Activated T-helper 9 cell treated with anti-CD3 and anti-CD28 coated beads, Interleukin-2, amount 50 U/mL, for 16 hours (primary cell): ENCODE measurements around the gene SCD.

Experiments used
- DNase-seq: peaks from one replicate; pipeline ENCODE4 v3.0.0-alpha.2; 2020; ENCODE audit warnings: low read depth

Gene SCD

GRCh38 chr10:100401631-100402328, 54.7 kb downstream of the SCD start:
- no peak for DNase-seq

DNA sequence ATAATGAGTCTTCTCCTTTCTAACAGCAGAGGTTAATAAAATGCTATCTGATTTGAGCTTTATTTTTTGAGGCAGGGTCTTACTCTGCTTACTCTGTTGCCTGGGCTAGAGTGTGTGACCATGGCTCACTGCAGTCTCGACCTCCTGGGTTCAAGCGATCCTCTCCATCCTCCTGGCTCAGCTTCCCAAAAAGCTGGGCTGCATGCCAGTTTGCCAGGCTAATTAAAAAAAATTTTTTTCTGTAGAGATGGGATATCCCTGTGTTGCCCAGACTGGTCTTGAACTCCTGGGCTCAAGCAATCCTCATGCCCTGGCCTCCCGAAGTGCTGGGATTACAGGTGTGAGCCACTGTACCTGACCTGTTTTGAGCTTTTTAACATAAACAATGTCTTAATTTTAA, 56.7 kb downstream of the SCD start:
- no peak for DNase-seq

DNA sequence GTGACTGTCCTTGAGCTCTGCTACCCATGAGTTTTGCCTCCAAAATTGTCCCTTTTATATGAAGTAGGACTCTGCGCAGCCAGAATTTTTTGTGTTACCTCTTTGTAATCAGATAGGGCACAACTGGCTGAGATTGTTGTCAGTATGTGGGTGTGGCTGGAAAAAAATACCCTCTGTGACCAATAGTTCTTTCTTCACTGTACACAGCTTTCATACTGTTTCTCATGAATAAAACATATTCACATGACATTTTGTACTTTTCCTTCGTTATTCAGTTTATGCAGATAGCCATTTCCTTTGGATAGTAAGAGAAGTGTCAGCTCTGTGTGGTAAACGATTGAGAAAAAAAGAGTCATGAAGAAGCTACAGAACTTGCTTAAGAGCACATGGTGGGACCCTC, 66.1 kb downstream of the SCD start:
- no peak for DNase-seq
